ENCODE data around the gene RIMBP2.

GRCh38 chr12:130523863-130524614 lies 192.1 kb downstream of the RIMBP2 start:
- TF ChIP-seq GATA2 (IDR thresholded peaks at IDR 0.05; ENCODE audit: low read depth, low read length) (no peak), GATA3 (IDR thresholded peaks at IDR 0.05; ENCODE audit: low read depth, low read length) (no peak)

Data from SH-SY5Y (cell line).